Astrocyte (in vitro differentiated cells and primary cell): ENCODE measurements around the gene NR2C2AP.

ENCODE experiments used
- EZH2 ChIP-seq: IDR thresholded peaks from 2 replicates; pipeline ENCODE4 v1.6.1; 2012; ENCODE audit warnings: mild to moderate bottlenecking, low read length, inconsistent platforms; ENCODE audit not compliant: insufficient read depth
- TF ChIP-seq, protein P1 (sequence below): IDR thresholded peaks from 2 replicates; pipeline ENCODE4 v1.5.1; 2011; ENCODE audit warnings: low read depth, mild to moderate bottlenecking, inconsistent platforms, low read length, moderate library complexity; ENCODE audit not compliant: insufficient read depth

DNA sequence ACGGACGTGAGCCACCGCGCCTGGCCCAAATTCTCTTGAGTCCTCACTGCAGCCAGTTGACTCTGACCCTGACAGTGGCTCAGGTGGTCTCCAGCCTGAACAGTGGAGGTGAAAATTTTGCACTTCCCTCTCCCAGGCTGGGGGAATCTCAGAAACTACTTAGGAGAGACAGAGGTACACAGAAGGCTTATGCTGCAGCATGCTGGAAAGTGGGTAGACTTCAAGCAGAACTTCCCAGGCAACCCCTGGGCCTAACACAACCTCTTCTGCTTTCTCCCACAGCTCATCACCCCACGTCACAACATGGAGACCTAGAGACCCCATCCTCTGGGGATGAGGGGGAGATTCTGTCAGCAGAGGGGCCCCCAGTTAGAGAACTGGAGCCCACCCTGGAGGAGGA lies 23.0 kb upstream of the NR2C2AP start:
- TF ChIP-seq, protein P1, sequence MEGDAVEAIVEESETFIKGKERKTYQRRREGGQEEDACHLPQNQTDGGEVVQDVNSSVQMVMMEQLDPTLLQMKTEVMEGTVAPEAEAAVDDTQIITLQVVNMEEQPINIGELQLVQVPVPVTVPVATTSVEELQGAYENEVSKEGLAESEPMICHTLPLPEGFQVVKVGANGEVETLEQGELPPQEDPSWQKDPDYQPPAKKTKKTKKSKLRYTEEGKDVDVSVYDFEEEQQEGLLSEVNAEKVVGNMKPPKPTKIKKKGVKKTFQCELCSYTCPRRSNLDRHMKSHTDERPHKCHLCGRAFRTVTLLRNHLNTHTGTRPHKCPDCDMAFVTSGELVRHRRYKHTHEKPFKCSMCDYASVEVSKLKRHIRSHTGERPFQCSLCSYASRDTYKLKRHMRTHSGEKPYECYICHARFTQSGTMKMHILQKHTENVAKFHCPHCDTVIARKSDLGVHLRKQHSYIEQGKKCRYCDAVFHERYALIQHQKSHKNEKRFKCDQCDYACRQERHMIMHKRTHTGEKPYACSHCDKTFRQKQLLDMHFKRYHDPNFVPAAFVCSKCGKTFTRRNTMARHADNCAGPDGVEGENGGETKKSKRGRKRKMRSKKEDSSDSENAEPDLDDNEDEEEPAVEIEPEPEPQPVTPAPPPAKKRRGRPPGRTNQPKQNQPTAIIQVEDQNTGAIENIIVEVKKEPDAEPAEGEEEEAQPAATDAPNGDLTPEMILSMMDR: no peak
- no peak for TF ChIP-seq EZH2
